Panc1 (cell line): ENCODE measurements around the gene KCNQ1. TPM values are rescaled to one million over a fixed set of nuclear protein-coding genes. Genes with fewer than 3 reads are reported as not detected.

ENCODE experiments used
- ATAC-seq: fragments of 200-7000 bp; cut with Tn5 transposase; 2 replicates; pipeline ENCODE4 v1.9.1; 2020; ENCODE audit warnings: mild to moderate bottlenecking, moderate library complexity
- BruUV-seq: library from RNA; stranded (reverse); fragments of 400-500 nt; replicated peaks from 2 replicates; lab custom pipeline; 2021; lab: Mats Ljungman, UMichigan
- CTCF ChIA-PET: fragments of 300-600 bp; sonication (Branson Sonifier 250); formaldehyde crosslinking; loops from one replicate; lab custom pipeline; 2022; ENCODE audit warnings: antibody characterized with exemption; lab: Charles Lee
- POLR2A ChIA-PET: fragments of 300-600 bp; sonication (Branson Sonifier 250); formaldehyde crosslinking; loops from one replicate; lab custom pipeline; 2022; ENCODE audit warnings: antibody characterized with exemption; lab: Charles Lee
- DNase-seq: peaks from one replicate; pipeline ENCODE4 v3.0.0-alpha.2; 2010; ENCODE audit warnings: low read depth, low spot score
- H3K27ac ChIP-seq: 2 replicates; pipeline ENCODE4 v1.5.1; 2011; ENCODE audit warnings: mild to moderate bottlenecking, low read length, inconsistent platforms
- H3K27me3 ChIP-seq: fragments of 200-500 bp; sonication (Bioruptor generic); 2 replicates; pipeline ENCODE4 v1.6.0; 2014; ENCODE audit warnings: low read length, inconsistent platforms; ENCODE audit not compliant: control insufficient read depth, insufficient read depth
- H3K36me3 ChIP-seq: fragments of 200-500 bp; sonication (Bioruptor generic); 2 replicates; pipeline ENCODE4 v1.5.1; 2014; ENCODE audit warnings: inconsistent platforms, mild to moderate bottlenecking, low read length, moderate library complexity; ENCODE audit not compliant: control insufficient read depth, insufficient read depth
- H3K4me1 ChIP-seq: 2 replicates; pipeline ENCODE4 v1.5.1; 2011; ENCODE audit warnings: inconsistent platforms, mild to moderate bottlenecking, low read length, moderate library complexity; ENCODE audit not compliant: control insufficient read depth, insufficient read depth
- H3K4me3 ChIP-seq, 2 experiments: 2 replicates each; pipeline ENCODE4 v1.5.1; 2011 to 2012; ENCODE audit warnings: low read depth in 2 of 2, low read length in 2 of 2, mild to moderate bottlenecking in 2 of 2, inconsistent platforms in 1 of 2, moderate library complexity in 1 of 2
- H3K9me3 ChIP-seq: fragments of 200-500 bp; sonication (Bioruptor generic); 2 replicates; pipeline ENCODE4 v1.5.1; 2014; ENCODE audit warnings: low read depth, mild to moderate bottlenecking, inconsistent platforms, low read length, moderate library complexity; ENCODE audit not compliant: control insufficient read depth, insufficient read depth
- CTCF ChIP-seq: fragments of 450-650 bp; IDR thresholded peaks from 2 replicates; pipeline ENCODE4 v1.5.1; 2017; ENCODE audit warnings: mild to moderate bottlenecking
- POLR2AphosphoS5 ChIP-seq: IDR thresholded peaks from 2 replicates; pipeline ENCODE4 v1.6.1; 2012; ENCODE audit warnings: mild to moderate bottlenecking, low read depth, low read length, moderate library complexity
- REST ChIP-seq, 2 experiments: IDR thresholded peaks; 2 replicates each; pipeline ENCODE4 v1.6.1; 2011 to 2012; ENCODE audit warnings: low read depth in 2 of 2, control low read depth in 1 of 2, low read length in 1 of 2, mild to moderate bottlenecking in 1 of 2, moderate library complexity in 1 of 2; ENCODE audit not compliant: insufficient read depth in 1 of 2
- SIN3A ChIP-seq: IDR thresholded peaks from 2 replicates; pipeline ENCODE4 v1.6.1; 2012; ENCODE audit warnings: low read depth, mild to moderate bottlenecking, low read length, moderate library complexity, borderline replicate concordance; ENCODE audit not compliant: insufficient read depth
- TCF7L2 ChIP-seq: IDR thresholded peaks from 2 replicates; pipeline ENCODE4 v1.6.1; 2011; ENCODE audit warnings: mild to moderate bottlenecking, low read depth, low read length, inconsistent platforms
- in situ Hi-C: cut with HindIII; loops from 2 replicates; pipeline ENCODE4 v1.10.0; 2016; ENCODE audit warnings: low sequenced_read_pairs, low pct_unique_long_range_greater_than_20kb
- intact Hi-C: fragments of 100-400 bp; cut with micrococcal nuclease; formaldehyde crosslinking; loops from one replicate; pipeline ENCODE4 v1.10.0; 2022; ENCODE audit not compliant: unreplicated experiment
- total RNA-seq: library from RNA; stranded (reverse); gene quantifications from one replicate; pipeline ENCODE4 v1.2.1, GENCODE V29; 2021; ENCODE audit not compliant: unreplicated experiment

Gene KCNQ1
- total RNA-seq, 1 experiment from 2014 or later = 1.0 TPM

- in situ Hi-C loops = no loop called here
- no peak for DNase-seq
- no peaks in the 10 kb centered on the region for H3K36me3 ChIP-seq
- no peak overlapping the region for H3K4me3 ChIP-seq
- TF ChIP-seq CTCF (no peak), SIN3A (no peak), POLR2AphosphoS5 (no peak)
- H3K4me1 ChIP-seq = peaks cover 4% of the 10 kb centered on the region
- ATAC-seq = no peak
- POLR2A ChIA-PET = no interaction called here
- H3K27ac ChIP-seq = no peak overlapping the region
- no peaks in the 10 kb centered on the region for H3K27me3 ChIP-seq
- H3K9me3 ChIP-seq = no peaks in the 10 kb centered on the region
- CTCF ChIA-PET = no interaction called here
- no TSS peak for BruUV-seq
- intact Hi-C loops = loop anchor here (10.0 kb wide), 2 partner anchors 149 to 191 kb away; partner anchors contain the start of gene CDKN1C
Observed at GRCh38 chr11:2693271-2694261, 248.8 kb downstream of the KCNQ1 start.

- intact Hi-C loops (loop anchor here (10.0 kb wide), 2 partner anchors 150 to 190 kb away; partner anchors contain the start of gene CDKN1C), in situ Hi-C loops (no loop called here)
- TF ChIP-seq POLR2AphosphoS5 (no peak), CTCF (no peak), SIN3A (no peak), TCF7L2 (no peak), REST (IDR thresholded peaks at IDR 0.05; ENCODE audit: insufficient read depth in 1 of 2, low read depth in 2 of 2, low read length in 1 of 2) (no peak)
- H3K9me3 ChIP-seq = no peaks in the 10 kb centered on the region
- no peak overlapping the region for H3K4me3 ChIP-seq
- CTCF ChIA-PET = no interaction called here
- no peak for ATAC-seq
- no peak overlapping the region for H3K27ac ChIP-seq
- no peak for DNase-seq
- no peaks in the 10 kb centered on the region for H3K36me3 ChIP-seq
- POLR2A ChIA-PET = no interaction called here
- BruUV-seq = no TSS peak
- H3K4me1 ChIP-seq = peaks cover 4% of the 10 kb centered on the region
- no peaks in the 10 kb centered on the region for H3K27me3 ChIP-seq
Observed at GRCh38 chr11:2694495-2694894, 249.7 kb downstream of the KCNQ1 start.
